ENCODE results near the gene MED15.

DNA sequence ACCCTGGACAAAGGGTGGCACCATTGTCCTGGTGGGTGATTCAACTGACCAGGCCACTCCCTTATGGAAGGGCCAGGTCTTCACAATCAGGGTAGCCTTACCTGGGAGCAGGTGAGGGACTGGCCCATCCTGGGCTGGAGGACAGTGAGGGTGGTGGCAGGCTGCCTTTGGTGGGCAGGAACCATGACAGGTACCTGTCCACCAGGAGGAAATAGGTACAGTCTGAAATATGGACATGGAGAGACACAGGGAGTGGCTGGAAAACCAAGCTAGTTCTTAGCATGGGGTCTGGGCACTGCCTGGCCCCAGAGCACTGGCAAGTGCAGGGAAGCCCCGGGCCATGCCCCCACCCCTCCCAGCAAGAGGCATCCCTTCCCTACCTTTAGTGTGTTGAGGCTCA, 113.8 kb downstream of the MED15 start:
- TF ChIP-seq, protein P1, sequence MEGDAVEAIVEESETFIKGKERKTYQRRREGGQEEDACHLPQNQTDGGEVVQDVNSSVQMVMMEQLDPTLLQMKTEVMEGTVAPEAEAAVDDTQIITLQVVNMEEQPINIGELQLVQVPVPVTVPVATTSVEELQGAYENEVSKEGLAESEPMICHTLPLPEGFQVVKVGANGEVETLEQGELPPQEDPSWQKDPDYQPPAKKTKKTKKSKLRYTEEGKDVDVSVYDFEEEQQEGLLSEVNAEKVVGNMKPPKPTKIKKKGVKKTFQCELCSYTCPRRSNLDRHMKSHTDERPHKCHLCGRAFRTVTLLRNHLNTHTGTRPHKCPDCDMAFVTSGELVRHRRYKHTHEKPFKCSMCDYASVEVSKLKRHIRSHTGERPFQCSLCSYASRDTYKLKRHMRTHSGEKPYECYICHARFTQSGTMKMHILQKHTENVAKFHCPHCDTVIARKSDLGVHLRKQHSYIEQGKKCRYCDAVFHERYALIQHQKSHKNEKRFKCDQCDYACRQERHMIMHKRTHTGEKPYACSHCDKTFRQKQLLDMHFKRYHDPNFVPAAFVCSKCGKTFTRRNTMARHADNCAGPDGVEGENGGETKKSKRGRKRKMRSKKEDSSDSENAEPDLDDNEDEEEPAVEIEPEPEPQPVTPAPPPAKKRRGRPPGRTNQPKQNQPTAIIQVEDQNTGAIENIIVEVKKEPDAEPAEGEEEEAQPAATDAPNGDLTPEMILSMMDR (IDR thresholded peaks at IDR 0.05) = no peak
- no peak for TF ChIP-seq POLR2A (IDR thresholded peaks at IDR 0.05)

Data from uterus (tissue), 2 donors.